ENCODE data around the gene ABCF3. TPM values are rescaled to one million over a fixed set of nuclear protein-coding genes. Genes with fewer than 3 reads are reported as not detected.

Gene ABCF3
- total RNA-seq, 1 experiment from 2014 or later: 56.1 TPM

DNA sequence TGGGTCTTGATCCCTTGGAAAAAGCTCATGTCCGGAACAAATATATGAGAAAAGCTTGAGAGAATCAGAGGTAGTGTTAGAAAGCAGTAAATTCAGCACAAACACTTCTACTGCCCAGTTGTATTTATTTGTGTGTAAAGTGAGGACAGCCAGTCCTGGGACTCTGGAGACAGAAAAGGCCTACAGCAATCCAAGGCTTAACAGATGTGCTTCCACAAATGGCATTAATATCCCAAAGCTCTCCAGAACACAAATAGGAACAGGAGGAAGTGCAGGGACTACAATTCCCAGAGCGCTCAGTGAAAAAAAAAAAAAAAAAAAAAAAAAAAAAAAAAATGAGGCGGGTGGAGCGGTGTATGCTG lies 11.7 kb upstream of the ABCF3 start:
- Mint-ChIP-seq H3K4me3 (peak overlapping the region; percentile 95 to 96; a peak in 4 of 5 replicates), H3K4me1 (peaks cover 23 to 31% of the 10 kb centered on the region in 2 experiments), H3K27me3 (ENCODE audit: low read depth) (no peaks in the 10 kb centered on the region), H3K27ac (peak overlapping the region in 1 of 3 experiments; percentile 45; a peak in 2 of 7 replicates), H3K36me3 (ENCODE audit: insufficient read depth in 1 of 3, low read depth in 3 of 3) (peaks cover 27 to 59% (median 44%) of the 10 kb centered on the region in 3 experiments), H3K9me3 (no peaks in the 10 kb centered on the region)
- Histone ChIP-seq H3K4ac (ENCODE audit: low read depth, low read length) (no peak overlapping the region), H3K9ac (ENCODE audit: extremely low read depth, insufficient read length, low read length) (no peak overlapping the region), H3K4me2 (ENCODE audit: insufficient read depth, insufficient read length, low read length) (no peak overlapping the region), H2BK120ac (ENCODE audit: low read depth, low read length, poor library complexity, severe bottlenecking) (no peak overlapping the region), H4K8ac (replicated peaks; ENCODE audit: insufficient read length, low read depth, low read length) (no peak overlapping the region), H3K27me3 (ENCODE audit: insufficient read depth, low read length) (no peaks in the 10 kb centered on the region), H2BK5ac (ENCODE audit: insufficient read length, low read length) (no peak overlapping the region), H3K79me1 (ENCODE audit: insufficient read depth, low read depth, low read length, poor library complexity, severe bottlenecking) (peaks cover 7% of the 10 kb centered on the region), H3K56ac (ENCODE audit: insufficient read length, low read depth, low read length) (no peak overlapping the region), H3K79me2 (ENCODE audit: insufficient read depth, low read length) (peaks cover 9% of the 10 kb centered on the region; the same call in 1 of the 2 replicates), H3K23me2 (ENCODE audit: insufficient read length, low read depth, low read length, poor library complexity, severe bottlenecking) (peaks cover 16% of the 10 kb centered on the region), H4K5ac (ENCODE audit: insufficient read length, low read depth, low read length) (no peak overlapping the region), H3K18ac (ENCODE audit: insufficient read length, low read depth, low read length) (no peak overlapping the region), H3K14ac (ENCODE audit: insufficient read depth, low read length) (no peak overlapping the region), H2AK5ac (ENCODE audit: insufficient read length, low read length) (no peak overlapping the region), H2BK12ac (ENCODE audit: insufficient read length, low read depth, low read length) (no peak overlapping the region), H3K4me1 (ENCODE audit: insufficient read depth, low read length) (no peaks in the 10 kb centered on the region; the same call in 1 of the 2 replicates), H4K91ac (ENCODE audit: insufficient read length, low read depth, low read length) (no peak overlapping the region), H3K27ac (ENCODE audit: insufficient read length, low read depth, low read length) (no peak overlapping the region), H3T11ph (ENCODE audit: low read length) (no peak overlapping the region), H2BK15ac (ENCODE audit: low read depth, low read length) (no peak overlapping the region), H2BK20ac (ENCODE audit: low read depth, low read length, poor library complexity, severe bottlenecking) (no peak overlapping the region), H2AFZ (ENCODE audit: low read length) (no peak overlapping the region), H3K23ac (ENCODE audit: insufficient read length, low read depth, low read length) (no peak overlapping the region), H4K20me1 (ENCODE audit: control insufficient read depth, insufficient read depth, insufficient read length) (peaks cover 3% of the 10 kb centered on the region), H3K9me3 (ENCODE audit: control insufficient read depth, low read depth, low read length) (no peaks in the 10 kb centered on the region)
- TF ChIP-seq, protein P1, sequence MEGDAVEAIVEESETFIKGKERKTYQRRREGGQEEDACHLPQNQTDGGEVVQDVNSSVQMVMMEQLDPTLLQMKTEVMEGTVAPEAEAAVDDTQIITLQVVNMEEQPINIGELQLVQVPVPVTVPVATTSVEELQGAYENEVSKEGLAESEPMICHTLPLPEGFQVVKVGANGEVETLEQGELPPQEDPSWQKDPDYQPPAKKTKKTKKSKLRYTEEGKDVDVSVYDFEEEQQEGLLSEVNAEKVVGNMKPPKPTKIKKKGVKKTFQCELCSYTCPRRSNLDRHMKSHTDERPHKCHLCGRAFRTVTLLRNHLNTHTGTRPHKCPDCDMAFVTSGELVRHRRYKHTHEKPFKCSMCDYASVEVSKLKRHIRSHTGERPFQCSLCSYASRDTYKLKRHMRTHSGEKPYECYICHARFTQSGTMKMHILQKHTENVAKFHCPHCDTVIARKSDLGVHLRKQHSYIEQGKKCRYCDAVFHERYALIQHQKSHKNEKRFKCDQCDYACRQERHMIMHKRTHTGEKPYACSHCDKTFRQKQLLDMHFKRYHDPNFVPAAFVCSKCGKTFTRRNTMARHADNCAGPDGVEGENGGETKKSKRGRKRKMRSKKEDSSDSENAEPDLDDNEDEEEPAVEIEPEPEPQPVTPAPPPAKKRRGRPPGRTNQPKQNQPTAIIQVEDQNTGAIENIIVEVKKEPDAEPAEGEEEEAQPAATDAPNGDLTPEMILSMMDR (conservative IDR thresholded peaks at IDR 0.05): no peak
- no CpG with 5 or more reads among the region's 4 CpGs for WGBS (ENCODE audit: extremely low coverage, insufficient read length, low lambda C conversion rate)
- no peak for DNase-seq
